ENCODE data around the gene GINS3.
"Not testable (repeated sequence)": the region's sequence is repeated elsewhere in the genome, so short reads cannot be mapped to it uniquely, and the experiment has no call there.

The GINS3 gene

GRCh38 chr16:58389724-58390123 lies 2.5 kb upstream of the GINS3 start:
- no peak for DNase-seq (ENCODE audit: low spot score)

- no peak for DNase-seq (ENCODE audit: low spot score)
These were observed 850 bp downstream of the GINS3 start for GRCh38 chr16:58393138-58393504.

DNA sequence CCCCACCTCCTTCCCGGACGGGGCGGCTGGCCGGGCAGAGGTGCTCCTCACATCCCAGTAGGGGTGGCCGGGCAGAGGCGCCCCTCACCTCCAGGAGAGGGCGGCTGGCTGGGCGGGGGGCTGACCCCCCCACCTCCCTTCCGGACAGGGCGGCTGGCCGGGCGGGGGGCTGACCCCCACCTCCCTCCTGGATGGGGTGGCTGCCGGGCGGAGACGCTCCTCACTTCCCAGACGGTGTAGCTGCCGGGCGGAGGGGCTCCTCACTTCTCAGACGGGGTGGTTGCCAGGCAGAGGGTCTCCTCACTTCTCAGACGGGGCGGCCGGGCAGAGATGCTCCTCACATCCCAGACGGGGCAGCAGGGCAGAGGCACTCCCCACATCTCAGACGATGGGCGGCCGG lies 4.6 kb downstream of the GINS3 start:
- DNase-seq (ENCODE audit: low spot score): not testable (repeated sequence)

DNA sequence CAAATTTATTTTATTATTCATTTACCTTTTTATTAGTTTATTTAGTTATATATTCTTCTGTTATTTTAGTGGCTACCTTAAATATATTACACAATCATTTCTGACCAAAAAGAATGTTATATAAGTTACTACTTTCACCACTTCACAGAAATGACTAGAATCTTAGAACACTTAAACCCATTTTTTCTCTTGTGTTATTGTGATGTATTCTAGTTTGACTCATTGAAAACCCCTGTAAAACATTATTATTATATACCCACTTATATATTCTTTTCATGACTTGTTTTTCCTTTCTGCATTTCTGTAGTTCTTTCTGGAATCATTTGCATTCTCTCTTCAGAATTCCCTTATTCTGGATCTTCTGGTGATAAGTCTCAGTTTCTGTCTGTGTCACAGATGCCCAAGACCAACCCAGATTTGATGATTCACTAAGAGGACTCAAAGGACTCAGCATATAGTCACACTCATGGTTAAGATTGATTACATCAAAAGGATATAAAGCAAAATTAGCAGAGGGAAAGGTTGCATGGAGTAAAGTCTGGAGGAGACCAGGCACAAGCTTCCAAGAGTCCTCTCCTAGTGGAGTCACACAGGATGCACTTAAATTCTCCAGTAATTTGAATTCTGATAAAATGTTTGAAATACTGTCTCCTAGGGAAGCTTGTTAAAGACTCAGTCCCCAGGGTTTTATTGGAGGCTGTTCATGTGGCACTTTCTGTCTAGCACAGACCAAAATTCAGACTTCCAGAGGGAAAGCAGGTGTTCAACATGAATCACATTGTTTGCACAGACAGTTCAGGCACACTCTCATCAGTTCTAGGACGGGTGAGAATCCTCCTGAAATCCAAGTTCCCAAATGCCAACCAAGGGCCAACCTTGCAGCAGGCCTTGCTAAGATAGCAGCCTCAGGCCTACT lies 7.7 kb downstream of the GINS3 start:
- no peak for DNase-seq (ENCODE audit: low spot score)

DNA sequence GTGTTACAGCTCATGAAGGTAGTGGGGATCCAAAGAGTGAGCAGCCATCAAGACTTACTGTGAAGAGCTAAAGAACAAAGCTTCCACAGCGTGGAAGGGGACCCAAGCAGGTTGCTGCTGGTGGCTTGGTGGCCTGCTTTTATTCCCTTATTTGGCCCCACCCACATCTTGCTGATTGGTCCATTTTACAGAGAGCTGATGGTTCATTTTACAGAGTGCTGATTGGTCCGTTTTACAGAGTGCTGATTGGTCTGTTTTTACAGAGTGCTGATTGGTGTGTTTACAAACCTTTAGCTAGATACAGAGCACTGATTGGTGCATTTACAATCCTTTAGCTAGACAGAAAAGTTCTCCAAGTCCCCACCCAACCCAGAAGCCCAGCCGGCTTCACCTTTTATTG lies 9.0 kb downstream of the GINS3 start:
- DNase-seq (ENCODE audit: low spot score): not testable (repeated sequence)

DNA sequence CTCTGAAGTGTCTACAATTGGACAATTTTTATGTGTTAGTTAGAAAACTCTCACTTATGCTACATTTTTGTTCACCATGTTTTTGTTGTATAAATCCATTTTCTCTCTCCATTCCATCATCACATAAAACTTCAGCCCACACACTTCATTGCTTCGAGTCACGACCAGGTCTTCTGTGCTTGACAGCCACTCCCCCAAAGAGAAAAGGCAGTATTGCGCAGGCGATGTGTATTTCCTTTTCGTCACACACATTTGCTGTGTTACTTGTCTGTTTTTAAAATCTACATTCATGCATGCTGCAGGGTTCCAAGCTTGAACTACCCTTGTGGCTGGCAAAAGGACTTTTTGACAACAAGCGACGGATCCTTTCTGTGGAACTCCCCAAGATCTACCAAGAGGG lies 10.5 kb downstream of the GINS3 start:
- no peak for DNase-seq (ENCODE audit: low spot score)

- peak; percentile 59 for DNase-seq (ENCODE audit: low spot score)
These were observed 17.2 kb downstream of the GINS3 start for GRCh38 chr16:58409316-58409973.

GRCh38 chr16:58411336-58411735 lies 19.1 kb downstream of the GINS3 start:
- DNase-seq (ENCODE audit: low spot score): no peak

DNA sequence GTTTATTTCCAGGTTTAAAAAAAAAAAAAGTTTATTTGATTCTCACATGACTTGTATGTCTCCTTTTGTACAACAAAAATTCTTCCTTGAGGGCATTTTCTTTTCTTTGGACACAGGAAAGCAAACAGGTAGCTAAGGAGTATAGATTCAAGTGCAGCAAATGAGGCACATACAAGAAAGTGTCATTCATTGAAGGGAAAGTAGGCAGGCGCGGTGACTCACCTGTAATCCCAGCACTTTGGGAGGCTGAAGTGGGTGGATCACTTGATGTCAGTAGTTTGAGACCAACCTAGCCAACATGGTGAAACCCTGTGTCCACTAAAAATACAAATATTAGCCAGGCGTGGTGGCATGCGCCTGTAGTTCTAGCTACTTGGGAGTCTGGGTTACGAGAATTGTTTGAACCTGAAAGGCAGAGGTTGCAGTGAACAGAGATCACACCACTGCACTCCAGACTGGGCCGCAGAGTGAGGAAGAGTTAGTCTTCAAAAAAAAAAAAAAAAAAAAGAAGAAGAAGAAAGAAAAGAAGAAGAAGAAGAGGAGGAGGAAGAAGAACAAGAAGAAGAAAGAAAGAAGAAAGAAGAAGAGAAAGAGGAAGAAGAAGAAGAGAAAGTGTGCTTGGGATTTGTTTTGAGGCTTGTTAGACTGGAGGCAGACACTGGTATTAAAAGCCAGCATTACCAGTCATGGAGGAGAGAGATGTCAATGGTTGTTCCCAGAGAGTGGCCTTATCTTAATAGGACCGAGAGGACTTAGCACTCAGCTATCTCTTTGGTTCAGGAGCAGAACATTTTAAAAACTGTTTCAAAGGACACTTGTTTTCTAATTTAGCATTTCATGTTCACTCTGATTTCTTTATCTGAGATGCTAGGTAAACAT lies 19.7 kb downstream of the GINS3 start:
- DNase-seq (ENCODE audit: low spot score): no peak

DNA sequence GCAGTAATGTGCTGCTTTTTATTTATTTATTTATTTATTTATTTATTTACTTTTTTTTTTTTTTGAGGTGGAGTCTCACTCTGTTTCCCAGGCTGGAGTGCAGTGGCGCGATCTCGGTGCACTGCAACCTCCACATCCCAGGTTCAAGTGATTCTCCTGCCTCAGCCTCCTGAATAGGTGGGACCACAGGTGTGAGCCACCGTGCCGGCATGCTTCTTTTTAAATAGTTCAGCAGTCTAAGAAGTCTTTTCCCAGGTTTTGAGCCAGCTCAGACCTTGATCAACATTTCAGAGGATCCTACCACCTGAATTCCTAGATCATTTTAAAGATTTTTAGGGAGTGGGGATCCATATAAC lies 20.3 kb downstream of the GINS3 start:
- DNase-seq (ENCODE audit: low spot score): not testable (repeated sequence)

- DNase-seq (ENCODE audit: low spot score): no peak
These were observed 21.1 kb downstream of the GINS3 start for GRCh38 chr16:58413359-58413758.

GRCh38 chr16:58415003-58415402 lies 22.7 kb downstream of the GINS3 start:
- DNase-seq (ENCODE audit: low spot score): no peak

- not testable (repeated sequence) for DNase-seq (ENCODE audit: low spot score)
These were observed 23.7 kb downstream of the GINS3 start for GRCh38 chr16:58415961-58416360.

GRCh38 chr16:58417035-58417434 lies 24.8 kb downstream of the GINS3 start:
- no peak for DNase-seq (ENCODE audit: low spot score)

- DNase-seq (ENCODE audit: low spot score): no peak
These were observed 25.3 kb downstream of the GINS3 start for GRCh38 chr16:58417600-58417999.

DNA sequence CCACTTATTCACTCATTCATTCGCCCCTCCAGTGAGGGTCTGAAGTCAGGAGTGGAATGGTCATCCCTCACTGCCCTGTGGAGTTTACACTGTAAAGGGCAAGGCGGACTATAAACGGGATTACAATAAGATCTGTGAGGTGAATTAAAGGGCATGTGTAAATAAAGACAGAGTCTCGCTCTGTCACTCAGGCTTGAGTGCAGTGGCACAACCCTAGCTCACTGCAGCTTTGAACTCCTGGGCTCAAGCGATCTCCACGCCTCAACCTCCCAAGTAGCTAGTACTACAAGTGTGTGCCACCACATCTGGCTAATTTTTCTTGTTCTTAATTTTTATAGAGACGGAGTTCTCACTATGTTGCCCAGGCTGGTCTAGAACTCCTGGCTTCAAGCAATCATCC lies 25.8 kb downstream of the GINS3 start:
- no peak for DNase-seq (ENCODE audit: low spot score)

DNA sequence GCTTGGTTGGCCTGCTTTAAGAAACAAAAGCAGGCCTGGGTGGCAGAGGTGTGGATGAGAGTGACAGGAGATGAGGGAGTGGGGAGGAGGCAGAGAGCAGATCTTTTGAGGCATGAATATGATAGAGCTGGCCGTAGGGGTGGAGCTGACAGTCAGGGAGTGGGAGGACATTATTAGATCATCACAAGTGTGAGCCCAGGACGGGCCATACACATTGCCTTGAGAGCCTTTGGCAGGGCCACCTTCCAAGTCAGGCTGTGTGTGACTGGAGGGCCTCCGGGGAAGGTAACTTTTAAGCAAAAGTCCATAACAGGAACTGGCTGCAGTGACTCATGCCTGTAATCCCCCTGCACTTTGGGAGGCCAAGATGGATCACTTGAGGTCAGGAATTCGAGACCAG lies 26.3 kb downstream of the GINS3 start:
- DNase-seq (ENCODE audit: low spot score): peak; percentile 31

GRCh38 chr16:58419241-58419990 lies 27.1 kb downstream of the GINS3 start:
- no peak for DNase-seq (ENCODE audit: low spot score)

DNA sequence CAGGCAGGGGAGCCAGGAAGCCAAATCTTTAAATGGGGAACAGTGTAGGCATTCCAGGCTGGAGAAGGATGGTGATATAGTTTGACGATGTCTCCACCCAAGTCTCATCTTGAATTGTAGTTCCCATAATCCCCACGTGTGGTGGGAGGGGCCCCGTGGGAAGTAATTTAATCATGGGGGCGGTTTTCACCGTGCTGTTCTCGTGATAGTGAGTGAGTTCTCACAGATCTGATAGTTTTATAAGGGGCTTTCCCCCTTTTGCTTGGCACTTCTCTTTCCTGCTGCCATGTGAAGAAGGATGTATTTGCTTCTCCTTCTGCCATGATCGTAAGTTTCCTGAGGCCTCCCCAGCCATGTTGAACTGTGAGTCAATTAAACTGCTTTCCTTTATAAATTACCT lies 28.8 kb downstream of the GINS3 start:
- no peak for DNase-seq (ENCODE audit: low spot score)

DNA sequence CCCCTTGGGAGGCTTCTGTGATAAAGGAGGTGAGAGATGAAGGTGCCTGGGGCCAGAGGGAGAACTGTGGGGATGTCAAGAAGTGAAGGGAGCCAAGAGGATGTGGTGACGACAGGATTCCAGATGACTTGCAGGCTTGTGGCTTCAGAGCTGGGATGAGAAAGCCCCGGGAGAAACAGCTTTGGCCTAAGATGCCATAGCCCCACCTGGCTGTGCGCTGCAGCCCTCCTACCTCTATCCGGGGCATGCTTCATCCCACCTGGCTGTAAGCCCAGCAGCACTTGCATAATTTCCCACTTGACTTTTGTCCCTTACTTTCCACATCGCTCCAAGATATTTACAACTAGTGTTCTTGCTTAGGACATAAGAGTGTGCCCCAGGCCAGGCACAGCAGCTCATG lies 29.3 kb downstream of the GINS3 start:
- peak; percentile 75 for DNase-seq (ENCODE audit: low spot score)

DNA sequence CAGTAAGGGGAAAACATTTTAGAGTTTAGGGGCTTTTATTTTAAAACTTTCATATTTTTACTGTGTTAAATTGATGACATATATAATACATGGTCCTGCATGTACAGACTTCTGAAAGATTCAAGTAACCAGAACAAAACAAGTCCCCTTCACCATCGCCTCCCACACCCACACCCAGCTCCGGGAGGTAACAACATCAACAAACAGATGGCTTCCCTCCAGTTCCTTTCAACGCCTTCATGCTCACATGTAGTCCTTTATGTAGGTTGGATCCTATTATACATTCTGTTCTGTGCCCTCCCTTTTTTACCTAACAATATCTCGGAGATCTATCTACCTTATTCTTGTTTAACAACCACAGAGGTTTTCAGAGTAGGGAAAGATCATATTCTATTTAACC lies 30.5 kb downstream of the GINS3 start:
- no peak for DNase-seq (ENCODE audit: low spot score)

- no peak for DNase-seq (ENCODE audit: low spot score)
These were observed 33.0 kb downstream of the GINS3 start for GRCh38 chr16:58425245-58425644.
